GM23248 (cell line): ENCODE results near the gene RSPH3. TPM values are rescaled to one million over a fixed set of nuclear protein-coding genes. Genes with fewer than 3 reads are reported as not detected.

ENCODE experiments used
- DNase-seq: peaks from one replicate; pipeline ENCODE4 v3.0.0-alpha.2; 2015
- H2AFZ ChIP-seq: fragments of 200-600 bp; sonication (generic); 2 replicates; pipeline ENCODE4 v1.6.1; 2016; ENCODE audit warnings: antibody characterized with exemption
- H3F3A ChIP-seq: fragments of 200-600 bp; sonication (generic); 2 replicates; pipeline ENCODE4 v1.6.1; 2016; ENCODE audit warnings: mild to moderate bottlenecking, antibody characterized with exemption, mixed run types; ENCODE audit not compliant: insufficient read depth
- H3K27ac ChIP-seq: fragments of 200-600 bp; sonication (generic); 2 replicates; pipeline ENCODE4 v1.5.1; 2016; ENCODE audit warnings: mild to moderate bottlenecking
- H3K27me3 ChIP-seq: fragments of 200-600 bp; sonication (generic); replicated peaks from 2 replicates; pipeline ENCODE4 v1.6.1; 2016; ENCODE audit warnings: mild to moderate bottlenecking; ENCODE audit not compliant: insufficient read depth
- H3K36me3 ChIP-seq: fragments of 200-600 bp; sonication (generic); 2 replicates; pipeline ENCODE4 v1.6.1; 2016; ENCODE audit warnings: low read depth, mild to moderate bottlenecking
- H3K4me1 ChIP-seq: fragments of 200-600 bp; sonication (generic); 2 replicates; pipeline ENCODE4 v1.6.1; 2016; ENCODE audit warnings: mild to moderate bottlenecking; ENCODE audit not compliant: insufficient read depth
- H3K4me2 ChIP-seq: fragments of 200-600 bp; sonication (generic); one replicate; pipeline ENCODE4 v1.6.1; 2016; ENCODE audit warnings: mild to moderate bottlenecking; ENCODE audit not compliant: unreplicated experiment
- H3K4me3 ChIP-seq: fragments of 200-600 bp; sonication (generic); 2 replicates; pipeline ENCODE4 v1.5.1; 2016; ENCODE audit warnings: mild to moderate bottlenecking
- H3K79me2 ChIP-seq: fragments of 200-600 bp; sonication (generic); 2 replicates; pipeline ENCODE4 v1.6.1; 2016; ENCODE audit warnings: mild to moderate bottlenecking; ENCODE audit not compliant: insufficient read depth
- H3K9ac ChIP-seq: fragments of 200-600 bp; sonication (generic); 2 replicates; pipeline ENCODE4 v1.6.1; 2016; ENCODE audit warnings: mild to moderate bottlenecking
- H3K9me2 ChIP-seq: fragments of 200-600 bp; sonication (generic); 2 replicates; pipeline ENCODE4 v1.6.1; 2016; ENCODE audit warnings: mixed run types, mild to moderate bottlenecking, moderate library complexity; ENCODE audit not compliant: insufficient read depth
- H3K9me3 ChIP-seq: fragments of 200-600 bp; sonication (generic); one replicate; pipeline ENCODE4 v1.6.1; 2017; ENCODE audit warnings: low read depth
- H4K20me1 ChIP-seq: fragments of 200-600 bp; sonication (generic); 2 replicates; pipeline ENCODE4 v1.6.0; 2016; ENCODE audit not compliant: insufficient read depth
- EZH2 ChIP-seq: fragments of 200-600 bp; sonication (generic); IDR thresholded peaks from 2 replicates; pipeline ENCODE4 v1.6.1; 2018; ENCODE audit warnings: antibody characterized with exemption, mild to moderate bottlenecking; ENCODE audit not compliant: insufficient read depth, poor library complexity, severe bottlenecking
- EZH2phosphoT487 ChIP-seq: fragments of 200-600 bp; sonication (generic); IDR thresholded peaks from 2 replicates; pipeline ENCODE4 v1.6.1; 2018; ENCODE audit warnings: antibody characterized with exemption, moderate library complexity, mild to moderate bottlenecking, low read depth; ENCODE audit not compliant: insufficient read depth
- WGBS, 2 experiments: methylation state at CpG; one replicate each; pipeline ENCODE4 v1.1.6; 2015 to 2017; ENCODE audit warnings: low lambda C conversion rate in 2 of 2, low coverage in 1 of 2; ENCODE audit errors: missing lambda C conversion rate in 2 of 2; 5-methylcytosine and 5-hydroxymethylcytosine counted together
- in situ Hi-C: fragments of 300-500 bp; cut with MboI; formaldehyde crosslinking; loops from 2 replicates; pipeline ENCODE4 v1.15.0; 2020
- polyA plus RNA-seq: library from polyadenylated mRNA; unstranded; fragments of >200 nt; fragmentation: Nextera tagmentation; extraction: Ambion mirVana; gene quantifications from 2 replicates; pipeline ENCODE4 v1.2.1, GENCODE V29; 2016
- small RNA-seq: library from RNA; depleted of rRNA; stranded (forward); fragments of <200 nt; gene quantifications from one replicate; pipeline ENCODE3, GENCODE V24; 2014; ENCODE audit warnings: low read depth, low replicate concordance
- total RNA-seq: library from RNA; depleted of rRNA; stranded (reverse); fragments of >200 nt; shearing (Covaris generic); gene quantifications from 2 replicates; pipeline ENCODE4 v1.2.3, GENCODE V29; 2014; rRNA removed

RSPH3 gene
- total and polyA plus RNA-seq, 2 experiments from 2014 or later: 7.2 to 15.1 TPM

DNA sequence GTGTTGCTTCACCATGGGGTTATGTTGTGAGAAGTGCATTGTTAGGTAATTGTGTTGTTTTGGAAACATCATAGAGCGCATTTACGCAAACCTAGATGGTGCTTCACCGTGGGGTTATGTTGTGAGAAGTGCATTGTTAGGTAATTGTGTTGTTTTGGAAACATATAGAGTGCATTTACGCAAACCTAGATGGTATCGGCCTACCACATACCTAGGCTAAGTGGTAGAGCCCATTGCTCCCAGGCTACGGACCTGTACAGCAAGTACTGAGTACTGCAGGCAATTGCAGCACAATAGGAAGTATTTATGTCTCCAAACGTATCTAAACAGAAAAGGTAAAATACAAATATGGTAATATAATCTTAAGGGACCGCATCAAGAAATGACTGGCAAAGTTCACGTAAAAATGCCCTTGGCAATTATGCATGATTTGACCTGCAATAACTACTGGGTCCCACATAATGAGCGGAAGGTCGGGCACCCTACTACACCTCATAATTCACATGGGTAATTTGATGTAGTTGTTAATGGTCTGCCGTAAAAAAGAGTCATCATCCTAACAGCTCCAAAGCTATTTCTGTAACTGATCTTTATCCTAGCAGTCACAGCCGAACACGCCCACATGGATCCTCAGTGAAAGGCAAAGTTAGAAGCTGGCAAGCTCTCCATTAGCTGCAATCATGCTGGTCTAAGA is 76.0 kb downstream of the RSPH3 start:
- Histone ChIP-seq H3K36me3 (no peaks in the 10 kb centered on the region), H3K27me3 (no peaks in the 10 kb centered on the region), H3K9me3 (no peaks in the 10 kb centered on the region), H3K27ac (no peak overlapping the region), H3K4me1 (peaks cover 7% of the 10 kb centered on the region; the same call in 1 of the 2 replicates), H4K20me1 (no peaks in the 10 kb centered on the region), H3K9me2 (no peaks in the 10 kb centered on the region), H3K9ac (no peak overlapping the region), H3K79me2 (no peaks in the 10 kb centered on the region), H2AFZ (no peak overlapping the region), H3K4me2 (no peak overlapping the region), H3F3A (no peaks in the 10 kb centered on the region), H3K4me3 (no peak overlapping the region)
- in situ Hi-C loops: no loop called here
- DNase-seq: peak; percentile 74
- 66 to 70% methylated on average over 14 of the region's 14 CpGs for WGBS, 2 experiments
- no peak for TF ChIP-seq EZH2
- TF ChIP-seq EZH2phosphoT487: no peak

Small RNA genes lying within 50 kb of the gene (small RNA-seq; reads per million reads assigned to genes)
- not detected for gene RNU6-293P

Other genes starting within 250 kb of the RSPH3 start
- 52.4 and 59.4 TPM in 2 replicates for gene EZR, start 180.8 kb downstream of the RSPH3 start, total RNA-seq
- gene EZR, start 180.8 kb downstream of the RSPH3 start, polyA plus RNA-seq: 65.2 and 66.8 TPM in 2 replicates
- not detected in 2 replicates for gene TAGAP, start 44.8 kb upstream of the RSPH3 start, total RNA-seq
- gene TAGAP, start 44.8 kb upstream of the RSPH3 start, polyA plus RNA-seq: not detected in 2 replicates
- gene FNDC1, start 169.2 kb upstream of the RSPH3 start, total RNA-seq: 4.8 and 5.2 TPM in 2 replicates
- gene FNDC1, start 169.2 kb upstream of the RSPH3 start, polyA plus RNA-seq: 7.8 and 8.6 TPM in 2 replicates